Left lobe of liver (tissue), 2 donors: ENCODE measurements around the gene TMEM123. TPM values are rescaled to one million over a fixed set of nuclear protein-coding genes. Genes with fewer than 3 reads are reported as not detected.
A peak's percentile ranks its signal among the peaks of the same experiment; 100 is the strongest.

ENCODE experiments used
- ATAC-seq: fragments of 200-7000 bp; cut with Tn5 transposase; one replicate; pipeline ENCODE4 v1.9.1; 2020; ENCODE audit warnings: mild to moderate bottlenecking, moderate library complexity
- DNase-seq: peaks from one replicate; pipeline ENCODE4 v3.0.0-alpha.2; 2020; ENCODE audit warnings: low spot score
- total RNA-seq: library from RNA; stranded (reverse); gene quantifications from one replicate; pipeline ENCODE4 v1.2.1, GENCODE V29; 2021
- donor health status: DM: no; HTN: no; CAD: no; lungs with moderate emphysema.
- donor health status: DM: no; HTN: yes; CAD: no.

Gene TMEM123
- total RNA-seq, 1 donor from 2014 or later, result 156 TPM

DNA sequence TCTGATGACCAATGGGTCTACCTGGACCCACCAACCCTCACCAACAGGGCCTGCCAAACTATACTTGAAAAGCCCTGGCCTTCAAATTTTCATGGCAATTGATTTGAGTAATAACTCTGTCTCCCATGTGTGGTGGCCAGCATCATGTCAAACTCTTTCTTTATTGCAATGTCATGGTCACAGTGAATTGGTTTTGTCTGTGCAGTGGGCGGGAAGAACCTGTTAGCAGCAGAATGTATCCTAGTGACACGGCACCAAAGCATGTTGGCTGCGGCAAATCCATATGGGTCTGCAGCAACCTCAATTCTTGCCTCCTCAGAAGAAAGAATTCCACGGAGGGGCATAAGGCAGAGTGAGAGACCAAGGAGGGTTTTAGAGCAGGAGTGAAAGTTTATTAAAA is 19.6 kb upstream of the TMEM123 start:
- no peak for DNase-seq

DNA sequence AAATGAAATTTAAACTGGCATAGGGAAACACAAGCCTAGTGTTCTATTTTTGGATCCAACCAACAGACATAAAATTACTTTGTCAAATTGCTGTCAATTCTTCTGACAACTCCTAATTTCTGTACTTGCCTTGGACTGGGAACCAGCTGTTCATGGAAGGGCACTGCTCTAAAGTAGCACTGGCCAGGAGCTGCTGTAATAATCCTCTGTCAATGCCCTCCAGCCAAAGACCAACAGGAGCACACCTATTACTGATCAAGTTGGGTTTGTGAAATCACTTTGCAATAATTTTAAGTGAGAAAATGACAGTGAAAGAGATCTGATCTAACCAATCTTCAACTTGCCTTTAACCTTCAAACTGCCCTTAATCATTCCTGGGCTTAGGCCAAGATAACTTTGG is 18.9 kb upstream of the TMEM123 start:
- DNase-seq (no peak), ATAC-seq (peak; percentile 87)

More for the DNA sequence above, 19.6 kb upstream of the TMEM123 start:
- ATAC-seq, result no peak

DNA sequence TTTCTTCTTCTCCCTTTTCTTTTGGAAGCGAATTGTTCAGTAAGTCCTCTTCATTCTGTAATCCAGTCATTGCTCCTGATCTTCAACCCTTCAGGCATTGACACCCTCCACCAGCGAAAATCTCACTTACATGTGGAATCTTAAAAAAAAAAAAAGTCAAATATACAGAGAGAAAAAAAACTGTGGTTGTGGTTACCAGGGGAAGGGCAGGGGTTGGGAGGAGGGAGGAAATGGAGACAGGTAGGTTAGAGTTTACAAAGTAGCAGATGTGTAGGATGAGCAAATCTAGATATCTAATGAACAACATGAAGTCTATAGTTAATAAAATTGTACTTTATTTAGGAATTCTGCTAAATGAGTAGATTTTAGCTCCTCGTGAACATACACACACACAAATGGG is 17.7 kb upstream of the TMEM123 start:
- no peak for DNase-seq
- no peak for ATAC-seq

GRCh38 chr11:102469196-102469821 is 16.7 kb upstream of the TMEM123 start:
- DNase-seq, result no peak
- no peak for ATAC-seq

GRCh38 chr11:102468616-102469195 is 16.1 kb upstream of the TMEM123 start:
- DNase-seq (no peak), ATAC-seq (no peak)

DNA sequence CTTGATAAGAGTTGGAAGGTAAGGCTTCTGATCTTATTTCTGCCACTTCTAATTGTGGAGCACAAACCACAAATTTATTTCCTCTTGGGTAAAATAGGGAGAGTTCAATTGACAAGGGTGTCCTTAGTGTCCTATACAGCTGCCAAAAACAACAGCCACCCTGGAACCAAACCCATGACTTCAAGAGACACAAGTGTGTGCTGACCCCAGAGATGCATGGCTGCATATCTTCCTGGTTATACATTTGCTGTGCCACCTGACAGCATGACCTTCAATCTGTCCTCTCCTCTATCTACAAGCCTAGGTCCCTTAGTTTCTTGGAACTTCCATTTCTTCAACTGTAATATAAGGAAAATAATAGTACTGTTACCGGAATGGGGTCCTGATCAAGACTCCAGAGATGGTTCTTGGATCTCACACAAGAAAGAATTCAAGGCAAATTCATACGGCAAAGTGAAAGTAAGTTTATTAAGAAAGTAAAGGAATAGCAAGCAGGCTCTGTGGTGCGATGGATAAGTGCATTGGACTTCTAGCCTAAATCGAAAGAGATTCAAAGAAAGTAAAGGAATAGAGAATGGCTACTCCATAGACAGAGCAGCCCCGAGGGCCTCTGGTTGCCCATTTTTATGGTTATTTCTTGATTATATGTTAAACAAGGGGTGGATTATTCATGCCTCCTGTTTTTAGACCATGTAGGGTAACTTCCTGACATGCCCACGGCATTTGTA is 15.5 kb upstream of the TMEM123 start:
- DNase-seq (no peak), ATAC-seq (peak; percentile 21)

- ATAC-seq (no peak), DNase-seq (no peak)
Measured at GRCh38 chr11:102467080-102467708, 14.6 kb upstream of the TMEM123 start.

DNA sequence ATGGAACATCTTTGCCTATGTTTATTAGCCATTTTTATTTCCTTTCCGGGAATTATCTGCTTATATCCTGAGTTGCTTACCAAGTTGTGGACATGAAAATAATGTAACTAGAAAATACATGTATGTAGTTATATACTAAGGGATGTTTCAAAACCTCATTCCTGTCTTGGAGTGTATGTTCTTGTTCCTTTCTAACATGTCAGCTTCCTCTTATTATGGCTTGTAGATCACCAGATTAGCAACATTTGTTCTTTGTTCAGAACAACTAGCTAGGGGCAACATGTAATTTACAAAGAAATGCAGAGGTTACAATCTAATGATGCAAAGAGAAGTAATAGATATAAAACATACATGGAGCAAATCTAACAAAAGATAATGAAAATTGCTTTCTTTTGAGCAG is 13.1 kb upstream of the TMEM123 start:
- no peak for ATAC-seq

GRCh38 chr11:102464859-102465500 is 12.4 kb upstream of the TMEM123 start:
- no peak for DNase-seq
- no peak for ATAC-seq

More for the DNA sequence above, 13.1 kb upstream of the TMEM123 start:
- DNase-seq, result no peak

DNA sequence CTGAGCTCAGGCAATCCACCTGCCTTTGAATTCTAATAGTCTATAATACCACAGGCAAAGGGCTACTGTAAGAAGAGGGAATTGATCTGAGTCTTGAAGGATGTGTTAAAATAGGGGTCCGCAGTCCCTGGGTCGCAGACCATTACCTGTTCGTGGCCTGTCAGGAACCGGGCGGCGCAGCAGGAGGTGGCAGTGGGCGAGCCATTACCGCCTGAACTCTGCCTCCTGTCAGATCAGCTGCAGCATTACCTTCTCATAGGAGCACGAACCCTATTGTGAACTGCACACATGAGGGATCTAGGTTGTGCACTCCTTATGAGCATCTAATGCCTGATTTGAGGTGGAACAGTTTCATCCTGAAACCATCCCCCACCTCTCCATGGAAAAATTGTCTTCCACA is 11.5 kb upstream of the TMEM123 start:
- ATAC-seq (no peak), DNase-seq (no peak)

DNA sequence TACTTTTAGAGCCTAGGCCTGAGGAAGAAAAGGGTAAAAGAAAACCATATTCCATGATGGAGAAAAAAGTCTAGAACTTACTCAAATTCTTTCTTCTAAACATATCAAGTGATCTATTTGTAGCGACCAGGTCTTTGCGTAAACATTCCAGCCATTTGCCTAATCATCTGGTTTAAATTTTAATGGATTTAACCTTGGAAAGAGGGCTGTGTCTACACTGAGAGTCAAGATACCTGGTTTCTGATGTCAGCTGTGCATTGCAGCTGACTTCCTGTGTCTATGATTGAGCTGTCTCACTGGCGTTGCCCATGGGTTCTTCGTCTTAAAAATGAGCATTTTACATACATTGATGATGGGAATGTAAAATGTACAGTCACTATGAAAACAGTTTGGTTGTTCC is 10.0 kb upstream of the TMEM123 start:
- ATAC-seq, result peak; percentile 66

DNA sequence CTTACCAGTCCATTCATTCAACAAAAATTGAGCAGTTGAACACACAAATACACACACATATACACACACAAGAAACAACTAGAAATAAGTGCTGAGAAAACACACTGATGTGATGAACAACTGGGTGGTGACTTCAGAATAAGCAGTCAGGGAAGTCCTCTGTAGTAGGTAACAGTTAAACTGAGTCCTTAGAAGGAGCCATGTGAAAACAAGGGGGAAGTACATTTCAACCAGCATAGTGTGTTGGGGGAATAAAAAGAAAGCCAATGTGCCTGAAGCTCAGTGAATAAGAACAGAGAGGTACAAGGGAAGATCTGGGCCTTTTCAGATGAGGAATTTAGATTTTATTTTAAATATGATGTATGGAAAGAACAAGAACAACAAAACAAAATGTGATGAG is 6.8 kb upstream of the TMEM123 start:
- DNase-seq (no peak), ATAC-seq (no peak)

More for the DNA sequence above, 10.0 kb upstream of the TMEM123 start:
- DNase-seq, result peak; percentile 63

- DNase-seq (no peak), ATAC-seq (peak; percentile 1)
Measured at GRCh38 chr11:102458548-102458947, 6.0 kb upstream of the TMEM123 start.

- ATAC-seq (no peak), DNase-seq (no peak)
Measured at GRCh38 chr11:102457865-102458264, 5.3 kb upstream of the TMEM123 start.

- DNase-seq (no peak), ATAC-seq (no peak)
Measured at GRCh38 chr11:102457056-102457677, 4.6 kb upstream of the TMEM123 start.

DNA sequence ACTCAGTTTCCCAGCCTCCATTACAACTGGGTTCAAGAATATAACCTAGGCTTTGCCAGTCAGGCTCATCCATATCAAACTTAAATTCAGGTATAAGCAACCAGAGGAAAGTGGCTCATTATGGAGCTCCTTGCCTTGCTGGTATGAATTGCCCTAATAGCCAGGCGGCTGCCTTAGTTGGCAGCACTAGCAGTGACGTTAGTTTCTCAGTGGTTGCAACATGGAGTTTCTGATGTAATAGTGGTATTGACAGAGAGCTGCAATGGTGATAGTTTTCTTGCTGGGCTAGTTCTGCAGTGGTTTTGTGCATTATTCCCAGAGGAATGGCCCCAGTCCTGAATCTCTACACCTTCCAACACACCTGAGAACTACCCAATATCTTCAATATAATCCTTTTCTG is 3.8 kb upstream of the TMEM123 start:
- peak; percentile 28 for ATAC-seq

GRCh38 chr11:102453921-102454320 is 1.4 kb upstream of the TMEM123 start:
- ATAC-seq (no peak), DNase-seq (no peak)

More for the DNA sequence above, 3.8 kb upstream of the TMEM123 start:
- DNase-seq, result peak; percentile 83

DNA sequence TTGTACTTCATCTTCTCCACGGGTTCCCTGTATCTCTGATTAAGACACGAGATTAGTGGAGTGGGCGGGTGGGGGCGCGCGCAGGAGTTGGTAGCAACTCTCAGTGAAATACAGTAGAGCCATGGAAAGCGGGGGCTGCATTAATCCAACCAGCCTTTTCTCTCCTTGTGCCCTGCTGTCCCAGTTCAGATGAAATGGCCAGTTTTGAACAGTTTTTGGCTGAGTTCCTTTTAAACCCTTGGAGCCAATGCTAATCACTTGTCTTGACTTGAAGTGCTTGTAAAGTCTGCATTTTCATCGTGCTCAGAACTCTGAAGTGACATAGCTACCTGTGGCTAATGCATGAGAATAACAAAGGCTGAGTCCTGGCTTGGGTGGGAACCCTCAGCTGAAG is 734 bp upstream of the TMEM123 start:
- no peak for DNase-seq
- ATAC-seq, result peak; percentile 2

GRCh38 chr11:102451681-102452460 is 694 bp downstream of the TMEM123 start:
- DNase-seq (peak; percentile 77), ATAC-seq (peak; percentile 60)
